H1 (cell line): ENCODE data around the gene ZRANB3. TPM values are rescaled to one million over a fixed set of nuclear protein-coding genes. Genes with fewer than 3 reads are reported as not detected.

Experiments used
- ASH2L ChIP-seq: fragments of 200-600, 300-600 bp; sonication (generic); IDR thresholded peaks from one replicate; pipeline ENCODE4 v1.7.1; 2017; ENCODE audit warnings: low read length
- CEBPB ChIP-seq: IDR thresholded peaks from 2 replicates; pipeline ENCODE4 v1.6.1; 2012; ENCODE audit warnings: low read depth, low read length
- CHD2 ChIP-seq: IDR thresholded peaks from 2 replicates; pipeline ENCODE4 v1.6.1; 2012; ENCODE audit warnings: low read length, improper control_type of control experiment
- CTBP2 ChIP-seq: IDR thresholded peaks from 2 replicates; pipeline ENCODE4 v1.7.0; 2011; ENCODE audit warnings: borderline replicate concordance, mild to moderate bottlenecking, moderate library complexity, mixed read lengths, low read length; ENCODE audit not compliant: insufficient read depth, insufficient read length
- CTCF ChIP-seq, 3 experiments: IDR thresholded peaks; 1 replicate in 2 of 3; 2 replicates in 1 of 3; pipeline versions ENCODE4 v1.5.1 to v1.6.1; 2011; ENCODE audit warnings: low read length in 3 of 3, mild to moderate bottlenecking in 3 of 3, inconsistent platforms in 2 of 3, low read depth in 1 of 3, moderate library complexity in 1 of 3; ENCODE audit not compliant: insufficient read depth in 1 of 3; ENCODE audit errors: control extremely low read depth in 1 of 3
- EZH2 ChIP-seq: fragments of 200-600 bp; sonication (generic); IDR thresholded peaks from 2 replicates; pipeline ENCODE4 v1.7.1; 2012; ENCODE audit warnings: low read depth, mild to moderate bottlenecking, moderate library complexity, low read length, inconsistent platforms; ENCODE audit not compliant: severe bottlenecking
- HDAC2 ChIP-seq, 2 experiments: fragments of 300-600 bp in 1 of 2; sonication (generic) in 1 of 2; IDR thresholded peaks; 2 replicates each; pipeline ENCODE4 v1.6.1; 2011 to 2012; ENCODE audit warnings: low read depth in 2 of 2, low read length in 2 of 2, mild to moderate bottlenecking in 2 of 2, moderate library complexity in 2 of 2, borderline replicate concordance in 1 of 2, inconsistent platforms in 1 of 2
- JUND ChIP-seq: IDR thresholded peaks from 2 replicates; pipeline ENCODE4 v1.6.1; 2011; ENCODE audit warnings: mild to moderate bottlenecking, improper control_type of control experiment, low read length
- KDM1A ChIP-seq: fragments of 200-600, 300-600 bp; sonication (generic); IDR thresholded peaks from 2 replicates; pipeline ENCODE4 v1.7.1; 2016; ENCODE audit warnings: mild to moderate bottlenecking, low read length, borderline replicate concordance
- KDM4A ChIP-seq: IDR thresholded peaks from one replicate; pipeline ENCODE4 v1.7.1; 2012; ENCODE audit warnings: low read depth, mild to moderate bottlenecking, moderate library complexity, low read length, inconsistent platforms; ENCODE audit not compliant: severe bottlenecking
- MAFK ChIP-seq: IDR thresholded peaks from 2 replicates; pipeline ENCODE4 v1.6.1; 2012; ENCODE audit warnings: low read depth, mild to moderate bottlenecking, improper control_type of control experiment, low read length
- RAD21 ChIP-seq, 2 experiments: IDR thresholded peaks in 1 of 2; conservative IDR thresholded peaks in 1 of 2; 2 replicates each; pipeline ENCODE4 v1.6.1; 2011; ENCODE audit warnings: low read depth in 2 of 2, low read length in 2 of 2, improper control_type of control experiment in 1 of 2, inconsistent platforms in 1 of 2, mild to moderate bottlenecking in 1 of 2, moderate library complexity in 1 of 2
- RBBP5 ChIP-seq: IDR thresholded peaks from 2 replicates; pipeline ENCODE4 v1.7.1; 2012; ENCODE audit warnings: low read depth, mild to moderate bottlenecking, inconsistent platforms, low read length, moderate library complexity, borderline replicate concordance
- RXRA ChIP-seq: IDR thresholded peaks from 2 replicates; pipeline ENCODE4 v1.6.1; 2011; ENCODE audit warnings: low read depth, mild to moderate bottlenecking, low read length, moderate library complexity; ENCODE audit not compliant: insufficient read depth
- SP1 ChIP-seq: IDR thresholded peaks from 2 replicates; pipeline ENCODE4 v1.6.1; 2011; ENCODE audit warnings: low read depth, low read length
- TBP ChIP-seq: IDR thresholded peaks from 2 replicates; pipeline ENCODE4 v1.6.1; 2011; ENCODE audit warnings: low read depth, low read length, improper control_type of control experiment
- ZNF274 ChIP-seq: IDR thresholded peaks from 2 replicates; pipeline ENCODE4 v1.7.0; 2012; ENCODE audit warnings: low read length, borderline replicate concordance; ENCODE audit errors: extremely low read depth
- polyA plus RNA-seq, 7 experiments: library from polyadenylated mRNA; depleted of rRNA in 3 of 7; stranded (reverse) in 5 of 7; unstranded in 2 of 7; fragments of >200 nt in 5 of 7; fragments of 200-250 nt in 2 of 7; gene quantifications; 1 replicate in 5 of 7; 2 replicates in 1 of 7; 4 replicates in 1 of 7; pipeline versions ENCODE4 v1.2.1 to v1.2.3, GENCODE V29; 2011 to 2013; ENCODE audit warnings: missing spikeins in 2 of 7, mixed read lengths in 2 of 7
- total RNA-seq: library from RNA; stranded (reverse); fragmentation: NEBNext Ultra II Directional; extraction: Animal tissue kit (Norgen Biotek cat#: 25700); gene quantifications from 2 replicates; pipeline ENCODE4 v1.2.1, GENCODE V29; 2021
- TF ChIP-seq, protein P1 (sequence below): IDR thresholded peaks from 2 replicates; pipeline ENCODE4 v1.6.1; 2012; ENCODE audit warnings: low read length, inconsistent platforms

ZRANB3 gene
- total and polyA plus RNA-seq, 2 of the 8 experiments (the other 6 are each of a cell fraction or from before 2014, with no cell fraction given), result 4.5 to 19.3 TPM

- TF ChIP-seq RAD21 (IDR thresholded peaks at IDR 0.05 in 1 of 2, conservative IDR thresholded peaks at IDR 0.05 in 1 of 2; ENCODE audit: low read depth in 2 of 2, low read length in 2 of 2), result no peak
- TF ChIP-seq ZNF274, result no peak
- TF ChIP-seq JUND, result no peak
- no peak for TF ChIP-seq CEBPB
- TF ChIP-seq RXRA, result no peak
- TF ChIP-seq KDM4A, result peak; percentile 21
- TF ChIP-seq ASH2L, result peak; percentile 85
- TF ChIP-seq MAFK, result no peak
- no peak for TF ChIP-seq KDM1A
- peak; percentile 21 for TF ChIP-seq TBP
- TF ChIP-seq HDAC2 (IDR thresholded peaks at IDR 0.05; ENCODE audit: borderline replicate concordance in 1 of 2, low read depth in 2 of 2, low read length in 2 of 2), result no peak
- TF ChIP-seq CTCF (IDR thresholded peaks at IDR 0.05; ENCODE audit: control extremely low read depth in 1 of 3, insufficient read depth in 1 of 3, low read depth in 1 of 3, low read length in 3 of 3), result no peak
- no peak for TF ChIP-seq CTBP2
- no peak; the same call in 1 of the 2 replicates for TF ChIP-seq RBBP5
- TF ChIP-seq SP1, result no peak
- TF ChIP-seq EZH2, result no peak
- TF ChIP-seq CHD2, result peak; percentile 81
- TF ChIP-seq, protein P1, sequence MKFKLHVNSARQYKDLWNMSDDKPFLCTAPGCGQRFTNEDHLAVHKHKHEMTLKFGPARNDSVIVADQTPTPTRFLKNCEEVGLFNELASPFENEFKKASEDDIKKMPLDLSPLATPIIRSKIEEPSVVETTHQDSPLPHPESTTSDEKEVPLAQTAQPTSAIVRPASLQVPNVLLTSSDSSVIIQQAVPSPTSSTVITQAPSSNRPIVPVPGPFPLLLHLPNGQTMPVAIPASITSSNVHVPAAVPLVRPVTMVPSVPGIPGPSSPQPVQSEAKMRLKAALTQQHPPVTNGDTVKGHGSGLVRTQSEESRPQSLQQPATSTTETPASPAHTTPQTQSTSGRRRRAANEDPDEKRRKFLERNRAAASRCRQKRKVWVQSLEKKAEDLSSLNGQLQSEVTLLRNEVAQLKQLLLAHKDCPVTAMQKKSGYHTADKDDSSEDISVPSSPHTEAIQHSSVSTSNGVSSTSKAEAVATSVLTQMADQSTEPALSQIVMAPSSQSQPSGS, result peak; percentile 66; the same call in 1 of the 2 replicates
Measured at GRCh38 chr2:135530313-135531230, at the start of gene ZRANB3 (continued).
